ENCODE results near the gene GRM5. TPM values are rescaled to one million over a fixed set of nuclear protein-coding genes. Genes with fewer than 3 reads are reported as not detected.

The GRM5 gene
- total RNA-seq, 4 donors from 2014 or later: 0.81 TPM; not detected in 3

- no peaks in the 10 kb centered on the region for H3K36me3 ChIP-seq
- TF ChIP-seq, protein P1, sequence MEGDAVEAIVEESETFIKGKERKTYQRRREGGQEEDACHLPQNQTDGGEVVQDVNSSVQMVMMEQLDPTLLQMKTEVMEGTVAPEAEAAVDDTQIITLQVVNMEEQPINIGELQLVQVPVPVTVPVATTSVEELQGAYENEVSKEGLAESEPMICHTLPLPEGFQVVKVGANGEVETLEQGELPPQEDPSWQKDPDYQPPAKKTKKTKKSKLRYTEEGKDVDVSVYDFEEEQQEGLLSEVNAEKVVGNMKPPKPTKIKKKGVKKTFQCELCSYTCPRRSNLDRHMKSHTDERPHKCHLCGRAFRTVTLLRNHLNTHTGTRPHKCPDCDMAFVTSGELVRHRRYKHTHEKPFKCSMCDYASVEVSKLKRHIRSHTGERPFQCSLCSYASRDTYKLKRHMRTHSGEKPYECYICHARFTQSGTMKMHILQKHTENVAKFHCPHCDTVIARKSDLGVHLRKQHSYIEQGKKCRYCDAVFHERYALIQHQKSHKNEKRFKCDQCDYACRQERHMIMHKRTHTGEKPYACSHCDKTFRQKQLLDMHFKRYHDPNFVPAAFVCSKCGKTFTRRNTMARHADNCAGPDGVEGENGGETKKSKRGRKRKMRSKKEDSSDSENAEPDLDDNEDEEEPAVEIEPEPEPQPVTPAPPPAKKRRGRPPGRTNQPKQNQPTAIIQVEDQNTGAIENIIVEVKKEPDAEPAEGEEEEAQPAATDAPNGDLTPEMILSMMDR (IDR thresholded peaks at IDR 0.05): no peak
- H3K4me3 ChIP-seq (replicated peaks in 1 of 3): no peak overlapping the region
- H3K4me1 ChIP-seq: no peaks in the 10 kb centered on the region
- intact Hi-C loops (cut with DNase I): no loop called here
- DNase-seq: no peak
- H3K9me3 ChIP-seq: no peaks in the 10 kb centered on the region
- WGBS, 2 donors: 27 to 74% methylated on average over 1 of the region's 1 CpG
- no peak overlapping the region for H3K27ac ChIP-seq
- H3K27me3 ChIP-seq: no peaks in the 10 kb centered on the region
These were observed 442.3 kb downstream of the GRM5 start for GRCh38 chr11:88623531-88623930.

DNA sequence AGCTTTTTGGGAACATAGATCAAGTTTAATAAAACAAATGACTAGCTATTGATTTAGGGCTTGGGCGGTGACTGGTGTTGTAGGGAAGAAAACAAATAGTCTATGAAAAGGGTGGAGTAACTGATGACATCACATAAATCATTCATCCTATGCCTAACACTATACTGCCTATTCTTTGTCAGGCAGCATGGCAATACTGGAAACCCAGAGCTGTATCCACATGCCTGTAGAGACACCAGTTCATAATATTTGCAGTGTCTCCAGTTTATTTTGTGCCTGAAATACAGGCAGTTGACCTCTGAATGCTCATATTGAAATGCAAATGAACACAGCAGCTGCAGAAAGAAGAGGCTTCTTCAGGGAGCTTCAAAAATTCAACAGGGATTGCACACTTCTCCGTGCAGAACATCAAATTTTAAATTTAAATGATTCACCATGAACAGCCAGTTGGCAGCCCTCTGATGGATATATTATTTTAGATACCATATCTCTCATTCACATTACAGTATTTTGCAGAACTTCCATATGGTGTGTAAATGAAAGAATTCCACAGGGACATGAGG is 445.1 kb downstream of the GRM5 start:
- 34 to 49% methylated on average over 2 of the region's 2 CpGs for WGBS, 2 donors
- Histone ChIP-seq H3K27me3 (no peaks in the 10 kb centered on the region), H3K9me3 (no peaks in the 10 kb centered on the region), H3K36me3 (no peaks in the 10 kb centered on the region), H3K27ac (no peak overlapping the region), H3K4me1 (no peaks in the 10 kb centered on the region), H3K4me3 (replicated peaks in 1 of 3) (no peak overlapping the region)
- no peak for TF ChIP-seq POLR2A (IDR thresholded peaks at IDR 0.05)
- TF ChIP-seq, protein P1 (IDR thresholded peaks at IDR 0.05): no peak
- intact Hi-C loops (cut with DNase I): no loop called here
- DNase-seq: no peak

DNA sequence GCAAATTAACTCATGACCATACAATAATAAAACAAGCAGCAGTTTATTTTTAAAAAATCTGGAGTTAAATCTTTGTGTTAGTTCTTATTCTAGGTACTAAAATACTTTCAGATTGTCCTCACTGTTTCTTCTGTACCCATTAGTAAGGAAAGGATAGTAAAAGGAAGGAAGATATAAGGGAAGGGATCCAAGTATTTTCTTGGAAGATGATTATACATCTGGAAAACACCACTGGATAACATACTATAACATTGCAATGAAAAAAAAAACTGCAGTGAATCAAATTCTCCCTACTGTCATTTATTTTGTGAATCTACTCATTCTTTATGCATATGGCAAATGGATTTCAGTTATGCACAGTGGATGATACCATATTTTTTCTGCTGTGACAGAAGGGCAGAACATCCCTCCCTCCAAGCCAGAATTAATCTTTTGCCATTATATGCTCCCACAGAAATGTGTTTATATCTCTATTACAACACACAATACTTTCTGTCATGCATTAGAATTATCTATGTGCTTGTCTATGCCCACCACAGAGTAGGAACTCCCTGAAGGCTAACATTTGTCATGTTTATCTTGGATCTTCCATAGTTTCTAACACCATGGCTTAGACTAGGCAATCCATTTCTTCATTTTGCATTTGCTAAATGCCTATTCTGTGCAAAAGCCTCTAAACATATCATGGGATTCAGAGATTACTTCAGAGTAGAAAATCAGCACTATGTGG is 446.0 kb downstream of the GRM5 start:
- no peak overlapping the region for H3K4me3 ChIP-seq (replicated peaks in 1 of 3)
- no peaks in the 10 kb centered on the region for H3K4me1 ChIP-seq
- no peak for DNase-seq
- intact Hi-C loops (cut with DNase I): no loop called here
- no peak for TF ChIP-seq POLR2A (IDR thresholded peaks at IDR 0.05)
- TF ChIP-seq, protein P1 (IDR thresholded peaks at IDR 0.05): no peak
- H3K36me3 ChIP-seq: no peaks in the 10 kb centered on the region
- H3K27ac ChIP-seq: no peak overlapping the region
- H3K9me3 ChIP-seq: no peaks in the 10 kb centered on the region
- no peaks in the 10 kb centered on the region for H3K27me3 ChIP-seq

GRCh38 chr11:88619071-88619425 is 446.7 kb downstream of the GRM5 start:
- intact Hi-C loops (cut with DNase I): no loop called here

More at GRCh38 chr11:88619071-88619425, 446.7 kb downstream of the GRM5 start:
- no peaks in the 10 kb centered on the region for H3K4me1 ChIP-seq
- no peaks in the 10 kb centered on the region for H3K9me3 ChIP-seq
- TF ChIP-seq, protein P1 (IDR thresholded peaks at IDR 0.05): no peak
- TF ChIP-seq POLR2A (IDR thresholded peaks at IDR 0.05): no peak
- H3K27ac ChIP-seq: no peak overlapping the region
- H3K27me3 ChIP-seq: no peaks in the 10 kb centered on the region
- WGBS, 2 donors: 54 to 68% methylated on average over 1 of the region's 1 CpG
- H3K36me3 ChIP-seq: no peaks in the 10 kb centered on the region
- no peak for DNase-seq
- no peak overlapping the region for H3K4me3 ChIP-seq (replicated peaks in 1 of 3)

All from thyroid gland (tissue), 4 donors.